Measurements from ENCODE around the gene RAMP1.

DNA sequence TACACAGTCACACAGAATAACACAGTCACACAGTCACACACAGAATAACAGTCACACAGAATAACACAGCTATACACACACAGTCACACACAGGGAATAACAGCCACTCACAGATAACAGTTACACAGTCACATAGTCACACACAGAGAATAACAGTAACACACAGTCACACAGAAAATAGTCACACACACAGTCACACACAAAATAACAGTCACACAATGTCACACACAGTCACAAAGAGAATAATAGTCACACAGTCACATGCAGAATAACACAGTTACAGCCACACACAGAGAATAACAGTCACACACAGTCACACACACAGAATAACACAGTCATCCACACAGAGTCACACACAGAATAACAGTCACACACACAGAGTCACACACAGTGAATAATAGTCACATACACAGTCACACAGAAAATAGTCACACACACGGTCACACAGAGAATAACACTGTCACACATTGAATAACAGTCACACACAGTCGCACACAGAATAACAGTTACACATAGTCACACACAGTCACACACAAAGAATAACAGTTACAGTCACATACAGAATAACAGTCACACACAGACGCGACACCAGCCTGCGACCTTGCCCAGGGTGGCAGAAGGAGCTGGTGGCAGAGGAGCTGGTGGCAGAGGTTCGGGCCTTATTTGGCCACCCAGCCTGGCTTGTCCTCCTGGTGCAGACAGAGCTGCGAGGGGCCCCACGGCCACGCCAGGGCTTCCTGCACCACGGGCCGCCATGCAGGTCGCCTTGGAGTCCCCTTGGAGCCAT is 51.3 kb downstream of the RAMP1 start:
- TF ChIP-seq, protein P1, sequence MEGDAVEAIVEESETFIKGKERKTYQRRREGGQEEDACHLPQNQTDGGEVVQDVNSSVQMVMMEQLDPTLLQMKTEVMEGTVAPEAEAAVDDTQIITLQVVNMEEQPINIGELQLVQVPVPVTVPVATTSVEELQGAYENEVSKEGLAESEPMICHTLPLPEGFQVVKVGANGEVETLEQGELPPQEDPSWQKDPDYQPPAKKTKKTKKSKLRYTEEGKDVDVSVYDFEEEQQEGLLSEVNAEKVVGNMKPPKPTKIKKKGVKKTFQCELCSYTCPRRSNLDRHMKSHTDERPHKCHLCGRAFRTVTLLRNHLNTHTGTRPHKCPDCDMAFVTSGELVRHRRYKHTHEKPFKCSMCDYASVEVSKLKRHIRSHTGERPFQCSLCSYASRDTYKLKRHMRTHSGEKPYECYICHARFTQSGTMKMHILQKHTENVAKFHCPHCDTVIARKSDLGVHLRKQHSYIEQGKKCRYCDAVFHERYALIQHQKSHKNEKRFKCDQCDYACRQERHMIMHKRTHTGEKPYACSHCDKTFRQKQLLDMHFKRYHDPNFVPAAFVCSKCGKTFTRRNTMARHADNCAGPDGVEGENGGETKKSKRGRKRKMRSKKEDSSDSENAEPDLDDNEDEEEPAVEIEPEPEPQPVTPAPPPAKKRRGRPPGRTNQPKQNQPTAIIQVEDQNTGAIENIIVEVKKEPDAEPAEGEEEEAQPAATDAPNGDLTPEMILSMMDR (IDR thresholded peaks at IDR 0.05; ENCODE audit: low read depth, low read length) = no peak
- TF ChIP-seq, protein P2, sequence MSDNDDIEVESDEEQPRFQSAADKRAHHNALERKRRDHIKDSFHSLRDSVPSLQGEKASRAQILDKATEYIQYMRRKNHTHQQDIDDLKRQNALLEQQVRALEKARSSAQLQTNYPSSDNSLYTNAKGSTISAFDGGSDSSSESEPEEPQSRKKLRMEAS (IDR thresholded peaks at IDR 0.05; ENCODE audit: low read depth, low read length) = no peak
- no peak for TF ChIP-seq POLR2A (IDR thresholded peaks at IDR 0.05; ENCODE audit: extremely low read depth, insufficient read length)

Measured in NB4 (cell line).